Activated CD4-positive, alpha-beta T cell treated with anti-CD3 and anti-CD28 coated beads, Interleukin-2, amount 50 U/mL, for 24 hours (primary cell): ENCODE measurements around the gene CACNA1E.

ENCODE experiments used
- DNase-seq, 2 donors: peaks; one replicate each; pipeline ENCODE4 v3.0.0-alpha.2; 2020; ENCODE audit warnings: low read depth in 1 of 2, low spot score in 1 of 2

CACNA1E gene

GRCh38 chr1:181482521-181483284, 614 bp upstream of the CACNA1E start:
- DNase-seq: peak in 1 of 2 donors; percentile 9

GRCh38 chr1:181484821-181485220, 1.5 kb downstream of the CACNA1E start:
- no peak for DNase-seq

- DNase-seq: no peak
These were observed 2.2 kb downstream of the CACNA1E start for GRCh38 chr1:181485287-181486097.

- no peak for DNase-seq
These were observed 2.7 kb downstream of the CACNA1E start for GRCh38 chr1:181486098-181486420.

GRCh38 chr1:181488866-181489265, 5.5 kb downstream of the CACNA1E start:
- no peak for DNase-seq

- no peak for DNase-seq
These were observed 7.0 kb downstream of the CACNA1E start for GRCh38 chr1:181490276-181490675.

- DNase-seq: no peak
These were observed 7.7 kb downstream of the CACNA1E start for GRCh38 chr1:181490740-181491712.

- no peak for DNase-seq
These were observed 9.8 kb downstream of the CACNA1E start for GRCh38 chr1:181493166-181493565.

- DNase-seq: no peak
These were observed 10.6 kb downstream of the CACNA1E start for GRCh38 chr1:181493885-181494284.

GRCh38 chr1:181496759-181497158, 13.4 kb downstream of the CACNA1E start:
- DNase-seq: no peak

- no peak for DNase-seq
These were observed 14.6 kb downstream of the CACNA1E start for GRCh38 chr1:181497870-181498269.

GRCh38 chr1:181499825-181500224, 16.5 kb downstream of the CACNA1E start:
- no peak for DNase-seq

- DNase-seq: no peak
These were observed 17.3 kb downstream of the CACNA1E start for GRCh38 chr1:181500636-181501035.

GRCh38 chr1:181501612-181502011, 18.3 kb downstream of the CACNA1E start:
- no peak for DNase-seq

GRCh38 chr1:181503171-181503810, 20.0 kb downstream of the CACNA1E start:
- no peak for DNase-seq

GRCh38 chr1:181504399-181504842, 21.1 kb downstream of the CACNA1E start:
- DNase-seq: no peak

GRCh38 chr1:181506563-181507353, 23.4 kb downstream of the CACNA1E start:
- no peak for DNase-seq

- no peak for DNase-seq
These were observed 25.3 kb downstream of the CACNA1E start for GRCh38 chr1:181508486-181509165.

- DNase-seq: no peak
These were observed 30.5 kb downstream of the CACNA1E start for GRCh38 chr1:181513786-181514297.
